Stimulated activated CD4-positive, alpha-beta T cell treated with anti-CD3 and anti-CD28 coated beads, Interleukin-1b, Interleukin-23, amount 100 ng/mL, for 4 hours (primary cell): Measurements from ENCODE around the gene PARVB.

Experiments
- DNase-seq, 2 donors: peaks; one replicate each; pipeline ENCODE4 v3.0.0-alpha.2; 2020; ENCODE audit warnings: low read depth in 2 of 2

PARVB gene

DNA sequence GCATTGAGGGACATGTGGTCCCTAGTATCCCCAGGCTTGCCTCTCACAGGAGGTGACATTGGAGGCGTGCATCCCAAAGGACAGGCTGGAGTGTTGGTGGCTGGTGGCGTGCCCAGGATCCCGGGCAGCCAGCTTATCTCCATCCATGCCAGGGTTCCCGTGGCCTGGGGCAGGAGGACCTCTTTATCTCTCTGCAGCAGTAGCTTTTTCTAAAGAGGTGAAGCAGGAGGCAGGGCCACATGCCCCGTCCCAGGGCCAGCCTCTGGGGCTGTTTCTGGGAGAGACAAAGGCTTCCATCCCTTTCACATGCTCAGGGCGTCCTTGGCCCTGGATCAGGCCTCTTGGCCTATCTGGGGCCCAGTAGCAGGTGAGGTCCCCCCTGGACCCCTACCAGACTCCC lies 176.3 kb downstream of the PARVB start:
- DNase-seq, result no peak

DNA sequence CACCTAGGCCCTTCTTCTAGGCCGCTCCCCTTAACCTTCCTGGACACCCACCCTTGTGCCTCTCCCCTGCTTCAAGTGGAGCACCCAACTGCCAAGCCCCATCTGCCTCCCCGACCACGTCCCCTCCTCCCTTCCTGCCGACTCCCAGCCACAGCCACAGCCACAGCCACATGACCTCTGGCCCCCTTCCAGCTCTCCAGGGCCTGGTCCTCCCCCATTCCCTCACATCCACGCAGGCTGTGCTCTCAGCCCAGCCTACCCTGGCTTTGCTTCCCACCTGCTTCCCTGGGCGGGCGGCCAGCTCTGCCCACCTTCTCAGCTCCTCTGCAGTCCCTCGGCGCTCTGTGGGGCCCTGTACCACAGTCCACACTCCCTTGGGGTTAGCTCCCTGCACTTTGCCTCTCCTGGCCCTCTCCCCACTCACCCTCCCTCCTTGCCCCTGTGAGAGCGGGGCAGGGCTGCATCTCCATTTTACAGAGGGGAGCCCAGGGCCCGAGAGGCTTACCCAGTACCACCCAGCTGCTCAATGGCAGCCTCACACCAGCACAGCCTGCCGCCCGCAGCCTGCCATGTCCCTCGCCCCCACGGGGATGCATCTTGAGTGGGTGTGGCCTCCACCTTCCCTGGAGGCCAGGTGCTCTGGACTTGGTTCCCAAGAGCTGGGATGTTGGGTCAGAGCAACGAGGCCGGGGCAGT lies 176.9 kb downstream of the PARVB start:
- DNase-seq, result no peak

DNA sequence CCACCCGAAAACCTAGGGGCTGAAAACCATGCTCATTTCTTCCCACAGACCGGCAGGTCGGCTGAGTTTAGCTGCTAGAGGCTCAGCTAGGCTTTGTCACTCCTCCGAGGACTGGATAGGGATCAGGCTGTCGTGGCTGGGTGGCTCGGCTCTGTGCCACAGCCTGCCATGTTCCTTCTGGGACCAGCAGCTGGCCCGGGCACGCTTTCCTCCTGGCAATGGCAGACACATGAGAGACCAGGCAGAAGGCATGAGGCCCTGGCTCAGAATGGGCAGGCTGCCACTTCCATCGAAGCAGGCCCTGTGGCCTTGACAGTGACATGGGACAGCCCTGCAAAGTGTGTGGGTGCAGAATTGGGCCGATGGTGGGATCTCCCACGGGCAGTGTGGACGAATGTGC lies 177.6 kb downstream of the PARVB start:
- no peak for DNase-seq

DNA sequence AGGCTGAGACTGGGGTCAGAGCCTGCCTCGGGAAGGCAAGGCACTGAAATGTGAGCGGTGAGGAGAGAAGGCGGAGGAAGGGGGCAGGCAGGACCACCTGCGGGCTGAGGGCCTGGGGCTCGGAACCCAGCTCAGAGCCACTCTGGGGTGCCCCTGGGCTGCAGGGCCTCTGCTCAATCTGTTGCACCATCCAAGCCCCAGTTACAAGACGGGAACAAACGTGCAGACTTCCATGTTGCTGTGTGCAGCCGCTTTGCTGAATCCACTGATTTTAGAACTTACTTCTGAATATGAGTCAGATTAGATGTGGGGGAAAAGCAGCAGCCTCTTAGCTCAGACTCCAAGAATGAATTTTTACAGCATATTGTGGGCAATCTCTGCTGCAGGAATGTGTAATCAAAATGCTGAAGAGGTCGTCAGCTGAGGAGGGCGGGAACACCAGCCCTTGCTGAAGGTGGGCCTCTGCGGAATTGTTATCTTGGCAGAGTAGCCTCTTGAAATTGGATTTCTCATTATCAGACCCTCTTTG lies 178.2 kb downstream of the PARVB start:
- DNase-seq, result no peak

DNA sequence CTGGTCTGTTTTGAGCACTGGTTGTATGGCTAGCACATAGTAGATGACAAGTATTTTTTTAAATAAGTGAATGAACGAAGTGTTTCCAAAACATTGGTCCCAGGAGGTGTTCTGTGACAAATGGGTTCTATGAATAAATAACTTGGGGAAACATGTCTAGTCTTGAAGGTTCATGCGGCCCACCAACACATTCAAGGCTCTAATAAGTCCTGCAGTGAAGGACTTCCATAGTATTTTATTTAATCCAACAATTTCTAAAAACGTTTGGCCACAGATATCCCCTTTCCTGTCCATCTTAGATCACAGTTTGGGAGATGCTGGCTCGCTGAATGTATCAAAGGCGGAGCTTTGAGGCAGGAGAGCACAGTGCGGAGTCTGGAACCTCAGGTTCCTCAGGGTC lies 179.1 kb downstream of the PARVB start:
- DNase-seq, result no peak

DNA sequence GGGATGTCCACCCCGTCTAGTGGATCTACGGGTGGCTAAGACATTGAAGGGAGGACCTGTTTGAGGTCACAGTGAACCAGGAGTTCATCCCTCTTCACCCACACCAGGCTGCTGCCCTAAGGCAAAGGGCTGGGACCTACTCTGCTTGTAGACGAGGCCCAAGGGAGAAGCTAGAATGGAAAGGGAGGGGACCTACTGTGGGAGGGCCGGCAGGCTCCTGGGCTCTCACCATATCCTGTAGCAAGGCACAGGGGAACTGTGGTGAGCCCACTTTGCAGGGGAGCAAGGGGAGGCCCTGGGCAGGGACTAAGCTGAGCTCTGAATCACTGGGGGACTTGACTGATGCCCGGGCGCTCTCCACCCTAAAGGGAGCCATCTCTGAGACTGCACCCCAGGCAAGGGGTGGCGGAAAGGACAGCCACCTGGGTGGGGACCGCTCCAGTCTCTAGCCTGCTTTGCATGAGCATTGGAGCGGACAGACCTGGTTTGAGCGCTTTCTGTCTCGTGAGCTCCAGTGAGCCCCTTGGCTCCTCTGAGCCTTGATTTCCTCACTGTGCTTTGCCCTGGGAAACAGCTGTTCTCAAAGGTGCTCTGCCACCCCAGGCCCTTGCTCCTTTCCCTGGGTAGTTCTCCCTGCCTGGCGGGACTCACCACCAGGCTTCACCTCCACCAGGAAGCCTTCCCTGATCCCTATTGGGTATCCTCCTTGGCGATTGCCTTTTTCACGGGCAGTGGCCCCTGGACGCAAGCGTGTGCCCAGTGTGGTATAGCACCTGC lies 180.8 kb downstream of the PARVB start:
- DNase-seq, result no peak

DNA sequence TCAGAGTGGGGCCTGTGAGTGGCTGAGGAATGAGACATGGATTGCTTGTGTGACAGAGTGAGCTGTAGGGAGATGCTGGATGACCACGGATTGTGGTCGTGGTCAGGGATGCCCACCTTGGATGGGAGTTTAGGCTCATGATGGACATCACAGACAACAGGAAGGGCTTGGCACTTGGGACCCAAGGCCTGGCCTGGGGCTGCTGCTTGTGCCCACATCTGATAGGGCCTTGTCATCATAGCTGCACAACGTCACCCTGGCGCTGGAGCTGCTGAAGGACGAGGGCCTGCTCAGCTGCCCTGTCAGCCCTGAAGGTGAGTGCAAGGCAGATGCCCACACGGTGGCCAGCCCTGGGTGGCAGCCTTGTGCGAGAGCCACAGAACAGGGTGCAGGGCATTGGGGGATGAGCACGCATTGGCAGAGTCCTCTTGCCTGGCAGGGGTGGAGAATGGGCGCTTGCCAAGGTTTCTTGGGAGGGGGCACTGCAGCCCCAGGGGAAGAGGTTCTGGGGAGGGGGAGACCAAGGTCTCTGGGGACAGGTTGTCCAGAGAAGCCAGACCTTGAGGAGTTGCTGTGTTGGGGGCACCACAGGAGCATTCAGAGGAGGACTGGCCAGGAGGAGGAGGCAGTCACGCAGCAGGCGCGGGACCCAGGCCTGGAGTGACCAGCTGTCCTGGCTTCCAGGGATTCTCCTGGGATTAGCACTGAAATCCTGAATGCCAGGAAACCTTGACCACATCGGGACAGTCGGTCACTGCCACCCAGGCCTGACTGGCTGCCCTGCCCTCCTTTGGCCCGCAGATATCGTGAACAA lies 181.6 kb downstream of the PARVB start:
- DNase-seq, result no peak

DNA sequence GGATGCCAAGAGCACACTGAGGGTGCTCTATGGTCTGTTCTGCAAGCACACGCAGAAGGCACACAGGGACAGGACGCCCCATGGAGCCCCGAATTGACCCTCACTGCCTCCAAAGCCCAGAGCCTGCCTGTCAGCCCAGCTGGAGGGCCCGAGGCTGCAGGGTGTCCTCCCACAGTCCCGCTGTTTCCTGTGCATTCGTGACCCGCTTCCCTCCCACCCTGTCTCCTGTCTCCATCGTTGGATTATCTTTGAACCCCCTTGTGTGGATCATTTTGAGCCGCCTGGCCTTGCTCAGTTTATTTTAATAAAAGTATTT lies 182.2 kb downstream of the PARVB start:
- DNase-seq, result no peak

DNA sequence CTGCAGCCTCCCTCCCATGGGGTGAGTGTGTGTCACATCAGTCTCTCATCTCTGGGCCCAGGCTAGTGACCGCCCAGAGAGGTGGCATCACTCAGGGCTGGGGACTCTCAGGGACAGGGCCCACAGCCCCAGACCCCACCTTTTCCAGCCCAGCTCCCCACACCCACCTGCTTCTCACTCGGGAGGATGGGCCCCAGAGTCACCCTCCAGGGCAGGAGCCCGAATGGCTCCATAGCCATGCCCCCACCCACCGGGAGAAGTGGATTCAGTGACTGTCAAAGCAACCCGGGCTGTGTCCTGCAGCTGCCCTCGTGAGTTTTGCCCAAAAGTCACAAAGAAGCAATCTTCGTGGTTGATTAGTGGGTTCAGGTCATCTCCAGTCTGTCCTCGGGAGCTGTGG lies 182.6 kb downstream of the PARVB start:
- DNase-seq, result no peak

DNA sequence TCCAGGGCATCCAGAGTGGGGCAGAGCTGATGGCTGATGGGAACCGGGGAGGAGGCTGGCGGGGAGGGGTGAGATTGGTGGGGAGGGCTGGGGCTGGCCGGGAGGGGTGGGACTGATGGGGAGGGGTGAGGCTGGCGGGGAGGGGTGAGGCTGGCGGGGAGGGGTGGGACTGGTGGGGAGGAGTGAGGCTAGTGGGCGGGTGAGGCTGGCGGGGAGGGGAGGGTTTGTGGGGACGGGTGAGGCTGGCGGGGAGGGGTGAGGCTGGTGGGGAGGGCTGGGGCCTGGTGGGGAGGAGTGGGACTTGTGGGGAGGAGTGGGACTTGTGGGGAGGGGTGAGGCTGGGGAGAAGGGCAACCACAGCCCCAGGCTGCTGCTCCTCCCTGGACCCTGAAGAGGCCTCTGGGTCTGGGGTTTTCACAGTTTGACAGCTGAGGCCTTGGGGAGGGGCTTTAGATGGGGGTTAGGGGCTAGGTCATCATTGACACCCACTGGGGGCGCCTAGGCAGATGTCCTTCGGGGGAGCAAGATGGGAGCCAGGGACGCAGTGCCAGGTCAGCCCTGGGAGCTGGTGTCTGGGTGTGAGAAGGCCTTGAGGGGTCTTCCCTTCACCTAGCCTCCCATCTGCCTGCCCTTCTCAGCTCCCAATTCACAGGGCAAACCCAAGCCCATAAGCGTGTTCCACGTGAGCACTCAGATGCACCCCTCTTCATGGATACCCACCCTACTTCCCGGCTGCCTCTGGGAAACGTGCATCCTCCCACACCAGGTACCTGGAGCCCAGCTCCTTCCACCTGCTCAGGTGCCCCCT lies 183.3 kb downstream of the PARVB start:
- DNase-seq, result no peak

DNA sequence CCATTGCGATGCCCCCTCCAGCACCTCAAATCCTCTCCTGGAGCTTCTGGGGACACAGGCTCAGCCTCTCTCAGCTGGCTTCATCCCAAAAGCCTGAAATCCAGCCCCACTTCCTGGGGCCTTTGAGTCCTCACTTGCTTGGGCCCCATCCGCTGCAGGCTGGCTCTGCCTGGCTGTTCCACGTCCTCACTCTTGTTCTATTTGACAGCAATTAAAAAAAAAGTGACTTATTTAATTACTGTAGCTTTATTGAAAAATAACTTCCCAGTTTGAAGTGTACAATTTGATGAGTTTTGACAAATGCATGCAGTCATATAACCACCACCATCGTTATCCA lies 183.8 kb downstream of the PARVB start:
- DNase-seq, result no peak

DNA sequence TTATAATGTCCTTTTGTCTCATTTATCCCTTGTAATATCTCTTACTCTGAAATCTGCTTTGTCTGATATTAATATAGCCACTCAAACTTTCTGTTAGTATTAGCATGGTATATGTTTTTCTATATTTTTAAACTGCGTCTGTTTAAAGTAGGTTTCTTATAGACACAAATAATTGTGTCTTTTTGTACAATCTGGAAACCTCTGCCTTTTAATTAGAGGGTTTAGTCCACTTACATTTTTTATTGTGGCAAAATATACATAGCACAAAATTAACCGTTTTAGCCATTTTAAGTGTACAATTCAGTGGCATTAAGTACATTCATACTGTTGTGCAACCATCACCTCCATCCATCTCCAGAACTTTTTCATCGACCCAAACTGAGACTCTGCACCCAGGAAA lies 185.2 kb downstream of the PARVB start:
- no peak for DNase-seq

DNA sequence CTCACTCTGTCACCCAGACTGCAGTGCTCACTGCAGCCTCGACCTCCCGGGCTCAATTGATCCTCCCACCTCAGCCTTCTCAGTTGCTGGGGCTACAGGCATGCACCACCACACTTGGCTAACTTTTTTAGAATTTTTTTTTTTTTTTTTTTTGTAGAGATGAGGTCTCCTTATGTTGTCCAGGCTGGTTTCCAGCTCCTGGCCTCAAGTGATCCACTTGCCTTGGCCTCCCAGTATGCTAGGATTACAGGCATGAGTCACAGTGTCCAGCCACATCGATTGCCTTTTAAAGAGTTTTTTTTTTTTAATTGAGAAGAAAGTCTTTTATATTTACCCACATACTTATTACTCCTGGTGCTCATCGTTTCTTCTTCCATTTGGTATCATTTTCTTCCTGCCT lies 186.6 kb downstream of the PARVB start:
- DNase-seq, result no peak

DNA sequence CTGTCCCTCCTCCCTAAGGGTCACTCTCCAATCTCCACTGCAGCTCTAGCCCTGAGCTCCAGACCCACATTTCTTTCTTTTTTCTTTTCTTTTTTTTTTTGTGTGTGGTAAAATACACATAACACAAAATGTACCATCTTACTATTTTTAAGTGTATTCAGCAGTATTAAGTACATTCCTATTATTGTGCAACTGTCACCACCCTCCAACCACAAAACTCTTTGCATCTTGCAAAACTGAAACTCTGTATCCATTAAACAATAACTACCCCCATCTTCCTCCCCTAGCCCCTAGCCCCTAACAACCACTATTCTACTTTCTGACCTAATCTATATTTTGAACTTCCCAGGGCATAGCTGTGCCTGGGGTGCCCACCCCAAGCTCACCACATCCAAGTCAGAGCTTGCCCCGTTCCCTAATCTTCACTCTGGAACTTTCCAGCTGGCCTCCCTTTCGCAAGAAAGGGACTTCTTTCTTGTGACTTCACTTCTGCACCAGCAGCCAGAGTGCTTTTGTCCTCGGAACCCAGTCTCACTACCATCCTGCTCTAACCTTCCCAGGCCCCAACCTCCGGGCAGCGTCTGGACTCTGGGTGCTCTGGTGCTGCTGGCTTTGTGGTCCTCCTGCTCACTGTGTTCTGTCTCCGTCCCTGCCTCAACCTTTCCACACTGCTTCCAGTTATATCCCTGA lies 187.3 kb downstream of the PARVB start:
- DNase-seq, result no peak

DNA sequence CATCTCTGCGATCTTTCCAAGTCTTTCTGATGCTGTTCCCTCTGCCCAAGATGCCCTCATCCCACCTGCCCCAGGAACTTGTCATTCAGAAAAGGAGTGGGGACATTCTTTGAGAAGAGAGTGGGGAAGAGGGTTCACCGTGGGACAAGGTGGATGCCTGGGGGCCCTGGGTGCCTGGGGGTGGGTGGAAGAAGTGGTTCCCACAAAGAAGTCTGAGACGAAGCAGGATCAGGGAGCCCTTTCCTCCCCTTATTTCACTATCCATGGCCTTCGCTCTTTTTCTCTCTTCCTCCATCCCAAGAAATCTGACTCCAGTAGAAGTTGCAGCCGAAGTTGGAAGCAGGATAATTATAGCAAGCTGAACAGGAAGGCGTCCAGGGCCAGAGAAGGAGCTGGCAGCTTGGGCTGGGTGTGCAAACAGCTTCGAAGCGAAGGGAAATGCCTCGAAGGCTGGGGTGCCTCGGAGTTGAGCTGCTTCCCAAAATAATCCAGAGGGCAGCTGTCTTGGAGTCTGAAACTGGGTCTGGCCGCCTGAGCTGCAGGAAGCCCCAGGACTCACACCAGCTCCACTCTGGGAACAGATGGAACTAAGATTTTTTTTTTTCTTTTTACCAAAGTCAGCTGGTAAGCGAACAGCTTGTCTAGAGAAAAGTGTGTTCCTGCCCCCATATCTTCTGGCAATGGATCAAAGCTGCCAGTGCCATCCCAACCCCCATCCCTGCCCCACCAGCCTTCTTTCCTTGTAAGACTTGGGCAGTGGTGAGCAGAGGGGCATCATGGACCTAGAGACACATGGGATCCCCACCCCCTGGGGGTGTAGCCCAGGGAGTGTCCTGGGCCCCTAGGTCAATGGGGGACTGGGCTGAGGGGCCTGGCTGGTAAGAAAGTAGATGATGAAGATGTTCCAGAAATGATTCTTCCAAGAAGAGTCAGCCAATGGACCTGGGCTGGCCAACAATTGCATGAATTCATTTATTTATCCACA lies 188.1 kb downstream of the PARVB start:
- DNase-seq, result no peak

DNA sequence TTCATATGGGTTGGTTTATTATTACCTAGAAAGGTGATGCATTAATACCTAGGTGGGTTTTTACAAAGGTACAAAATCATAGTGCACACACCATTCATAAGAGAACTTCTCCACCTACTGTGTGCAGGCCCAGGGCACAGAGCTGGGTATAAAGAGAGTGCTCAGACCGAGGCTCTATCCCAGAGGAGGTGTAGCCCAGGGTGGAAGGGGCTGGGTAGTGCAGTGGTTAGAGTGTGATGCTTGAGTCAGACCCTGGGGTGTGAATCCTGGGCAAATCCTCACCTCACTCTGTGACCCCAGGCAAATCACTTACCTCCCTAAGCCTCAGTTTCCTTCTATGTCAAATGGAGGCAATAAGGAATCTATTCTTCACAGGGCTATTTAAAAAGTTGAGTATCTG lies 188.8 kb downstream of the PARVB start:
- DNase-seq, result no peak

DNA sequence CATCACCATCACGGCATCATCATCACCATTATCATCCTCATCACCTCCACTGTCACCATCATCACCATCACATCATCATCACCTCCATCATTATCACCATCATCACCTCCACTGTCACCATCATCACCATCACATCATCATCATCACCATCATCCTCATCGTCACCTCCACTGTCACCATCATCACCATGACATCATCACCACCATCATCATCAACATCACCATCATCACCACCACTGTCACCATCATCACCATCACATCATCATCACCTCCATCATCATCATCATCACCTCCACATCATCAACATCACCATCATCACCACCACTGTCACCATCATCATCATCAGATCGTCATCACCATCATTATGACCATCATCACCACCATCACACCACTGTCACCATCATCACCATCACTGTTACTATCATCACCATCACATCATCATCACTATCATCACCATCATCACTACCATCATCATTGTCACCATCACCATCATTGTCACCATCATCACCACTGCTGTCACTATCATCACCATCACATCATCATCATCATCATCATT lies 189.5 kb downstream of the PARVB start:
- no peak for DNase-seq

DNA sequence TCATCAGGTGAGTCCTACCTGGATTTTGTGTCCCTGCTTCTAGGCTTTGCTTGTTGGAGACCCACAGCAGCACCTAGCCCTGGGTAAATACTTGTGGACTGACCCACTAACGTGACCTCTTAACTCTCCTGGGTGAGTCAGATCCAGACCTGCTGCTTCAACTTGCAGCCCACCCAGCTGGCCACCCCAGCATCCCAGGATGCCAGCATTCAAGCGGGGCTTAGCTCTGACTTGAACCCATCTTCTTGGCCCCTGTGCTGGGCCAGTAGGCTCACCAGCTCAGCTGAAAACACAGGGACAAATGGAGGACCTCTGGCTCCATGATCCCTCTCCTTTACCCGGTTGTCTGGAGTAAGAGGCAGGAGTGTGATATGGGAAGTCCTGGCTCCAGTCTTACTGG lies 190.1 kb downstream of the PARVB start:
- no peak for DNase-seq

DNA sequence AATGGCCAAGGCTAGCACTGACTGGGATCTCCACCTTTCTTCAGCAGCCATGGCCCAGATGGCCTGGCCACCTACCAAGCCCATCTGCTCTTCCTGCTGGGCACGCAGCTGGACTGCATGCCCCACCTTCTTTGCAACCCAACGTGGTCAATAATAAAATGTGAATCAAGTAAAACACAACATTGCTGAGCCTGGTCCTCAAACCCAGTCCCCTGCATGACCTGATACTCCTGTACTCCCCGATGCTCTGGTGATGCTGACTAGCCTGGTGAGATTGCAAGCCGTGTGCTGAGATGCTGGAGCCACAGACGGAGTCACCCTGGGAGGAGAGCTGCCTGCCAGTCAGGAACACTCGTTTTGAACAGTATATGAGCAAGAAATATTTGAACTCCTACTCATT lies 190.7 kb downstream of the PARVB start:
- no peak for DNase-seq

DNA sequence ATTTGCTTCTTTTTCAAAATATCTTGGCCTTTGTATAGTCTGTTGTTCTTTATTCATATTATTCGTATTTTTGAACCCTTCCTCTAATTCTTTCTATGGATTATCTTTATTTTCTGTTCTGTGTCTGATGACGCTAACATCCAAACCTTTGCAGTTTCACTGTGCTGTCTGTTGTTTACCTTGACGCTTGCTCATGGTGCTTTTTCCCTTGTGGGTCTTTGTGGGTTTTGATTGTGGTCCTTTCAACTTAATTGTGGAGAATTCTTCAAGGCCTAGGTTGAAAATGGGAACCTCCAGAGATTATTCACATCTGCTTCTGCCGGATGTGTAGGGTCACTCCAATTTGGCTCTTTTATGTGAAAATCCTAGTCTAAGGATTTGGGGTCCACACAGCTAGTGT lies 191.2 kb downstream of the PARVB start:
- DNase-seq, result no peak
